HG02642 (cell line): Measurements from ENCODE around the gene USP19.

Experiments used
- ATAC-seq: cut with Tn5 transposase; IDR thresholded peaks from one replicate; pipeline ENCODE4 v1.9.1; 2021; ENCODE audit warnings: mild to moderate bottlenecking; ENCODE audit not compliant: unreplicated experiment, poor library complexity

Gene USP19

DNA sequence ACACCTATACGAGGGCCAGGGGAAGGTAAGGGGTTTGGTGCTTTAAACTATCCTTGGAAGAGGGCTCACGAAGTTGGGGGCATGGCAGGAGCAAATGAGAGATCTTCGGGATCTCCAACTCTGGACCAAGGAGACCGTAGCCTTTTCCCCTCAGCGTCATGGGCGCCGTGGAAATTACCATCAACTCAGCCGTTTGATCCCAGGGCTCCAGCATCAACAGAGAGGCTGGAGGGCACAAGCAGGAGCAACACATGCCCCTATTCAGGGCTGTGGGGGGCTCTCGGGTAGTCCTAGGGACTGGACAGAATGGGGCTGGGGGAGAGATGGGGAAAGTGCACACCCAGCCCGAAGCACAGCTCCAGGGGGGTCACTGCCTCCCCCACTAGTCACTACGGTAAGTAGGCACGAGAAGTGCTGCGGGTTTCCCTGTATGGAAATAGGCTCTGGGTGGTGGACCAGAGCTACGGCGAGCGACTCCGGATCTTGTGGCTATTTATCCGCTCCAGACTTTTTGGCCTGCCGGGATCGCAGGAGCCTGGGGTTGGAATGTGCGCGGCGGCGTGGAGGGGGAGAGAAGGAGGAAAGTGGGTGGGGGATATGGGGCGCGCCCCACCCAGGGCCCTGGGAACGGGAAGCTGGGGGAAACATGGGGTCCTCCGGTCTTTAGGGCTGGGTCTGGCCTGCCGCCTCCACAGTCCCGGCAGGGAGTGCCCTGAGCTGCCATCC is 12.8 kb upstream of the USP19 start:
- no peak for ATAC-seq

DNA sequence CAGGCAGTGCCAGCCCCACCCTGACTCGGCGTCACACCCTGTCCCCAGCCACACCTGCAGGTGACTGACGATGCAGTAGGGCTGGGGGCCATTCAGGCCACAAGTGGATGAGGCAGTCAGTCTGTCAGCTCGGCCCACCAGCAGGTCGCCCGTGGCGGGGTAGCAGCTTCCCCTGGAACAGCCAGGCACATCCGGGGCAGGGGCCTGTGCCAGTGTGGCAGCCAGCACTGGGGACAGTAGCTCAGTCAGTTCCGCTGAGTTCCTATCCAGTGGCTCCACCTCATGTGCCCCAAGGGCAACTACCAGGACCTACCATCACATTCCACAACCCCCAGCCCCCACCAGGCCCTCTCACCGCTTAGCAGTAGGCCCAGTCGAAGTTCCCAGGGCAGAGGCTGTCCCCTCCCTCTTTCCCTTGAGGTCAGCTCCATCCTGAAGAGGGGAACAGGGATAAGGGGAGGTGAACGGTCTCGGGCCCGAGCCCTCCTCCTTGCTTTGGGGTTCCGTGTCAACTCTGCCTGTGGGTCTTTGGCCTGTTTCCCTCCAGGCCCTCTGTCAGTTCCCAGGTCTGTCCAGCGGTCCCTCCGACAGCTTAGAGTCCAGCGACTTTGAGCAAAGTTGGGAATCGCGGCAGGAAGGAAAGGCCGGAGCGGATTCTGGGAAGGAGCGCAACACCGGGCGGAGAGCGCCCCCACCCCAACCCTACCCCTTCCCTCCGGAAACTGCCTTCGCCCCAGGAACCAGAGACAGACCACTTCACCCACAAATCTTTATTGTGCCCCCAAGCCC is 12.0 kb upstream of the USP19 start, which contains the start of gene LAMB2:
Gene LAMB2, minus strand, starts transcription at position 614 of the 789 bp plus-strand sequence. Its CDS starts 183 bp downstream, at position 431.
- no peak for ATAC-seq

DNA sequence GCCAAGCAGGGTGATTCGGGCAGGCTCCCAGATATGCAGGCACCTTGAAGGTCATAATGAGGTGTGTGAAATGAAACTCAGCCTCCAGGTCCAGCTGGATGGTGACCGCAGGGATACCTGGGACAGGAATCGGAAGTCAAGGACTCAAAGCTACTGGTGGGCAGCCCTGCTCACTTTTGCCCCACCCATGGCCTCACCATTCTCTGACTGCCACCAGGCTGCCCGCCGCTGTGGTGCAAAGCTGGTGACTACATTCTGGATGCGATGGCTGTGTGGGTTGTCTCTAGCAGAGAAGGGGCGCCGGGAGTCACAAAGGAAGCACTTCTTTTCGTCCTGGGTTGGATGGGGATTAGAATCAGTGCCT is 11.4 kb upstream of the USP19 start:
- no peak for ATAC-seq

DNA sequence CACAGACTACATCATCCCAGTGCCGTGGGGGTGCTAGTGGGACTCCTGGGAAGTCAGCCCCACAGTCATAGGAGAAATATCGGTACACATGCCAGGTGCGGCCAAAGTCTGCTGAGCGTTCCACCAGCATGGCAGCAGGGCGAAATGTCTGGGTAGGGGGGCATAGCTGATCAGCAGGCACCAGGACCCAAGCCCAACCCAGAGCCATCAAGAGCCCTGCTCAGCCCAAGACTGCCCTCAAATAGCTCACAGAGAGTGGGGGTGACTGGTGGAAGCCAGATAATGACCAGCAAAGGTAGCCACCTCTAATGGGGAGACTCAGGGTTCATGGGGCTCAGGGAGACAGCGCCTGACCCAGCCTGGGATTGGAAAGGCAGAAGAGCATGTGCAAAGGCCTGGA is 11.0 kb upstream of the USP19 start:
- no peak for ATAC-seq

DNA sequence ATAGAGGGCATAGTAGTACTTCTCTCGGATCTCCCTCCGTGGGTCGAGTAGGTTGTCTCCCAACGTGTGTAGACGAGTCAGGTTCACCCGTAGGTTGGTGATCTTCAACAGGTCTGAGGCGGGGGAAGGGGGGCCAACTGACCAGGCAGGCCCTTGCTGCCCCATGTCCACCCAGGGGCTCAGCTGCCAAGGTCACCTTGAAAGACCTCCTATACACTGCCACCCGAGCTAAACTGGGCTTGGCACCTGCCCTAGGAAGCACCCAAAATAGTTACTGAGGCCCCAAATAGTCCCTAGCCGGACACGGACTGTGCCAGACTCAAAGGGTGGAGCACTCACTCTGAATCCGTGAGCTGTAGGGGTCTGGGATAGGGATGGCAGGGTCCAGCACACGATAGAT is 10.4 kb upstream of the USP19 start:
- no peak for ATAC-seq

DNA sequence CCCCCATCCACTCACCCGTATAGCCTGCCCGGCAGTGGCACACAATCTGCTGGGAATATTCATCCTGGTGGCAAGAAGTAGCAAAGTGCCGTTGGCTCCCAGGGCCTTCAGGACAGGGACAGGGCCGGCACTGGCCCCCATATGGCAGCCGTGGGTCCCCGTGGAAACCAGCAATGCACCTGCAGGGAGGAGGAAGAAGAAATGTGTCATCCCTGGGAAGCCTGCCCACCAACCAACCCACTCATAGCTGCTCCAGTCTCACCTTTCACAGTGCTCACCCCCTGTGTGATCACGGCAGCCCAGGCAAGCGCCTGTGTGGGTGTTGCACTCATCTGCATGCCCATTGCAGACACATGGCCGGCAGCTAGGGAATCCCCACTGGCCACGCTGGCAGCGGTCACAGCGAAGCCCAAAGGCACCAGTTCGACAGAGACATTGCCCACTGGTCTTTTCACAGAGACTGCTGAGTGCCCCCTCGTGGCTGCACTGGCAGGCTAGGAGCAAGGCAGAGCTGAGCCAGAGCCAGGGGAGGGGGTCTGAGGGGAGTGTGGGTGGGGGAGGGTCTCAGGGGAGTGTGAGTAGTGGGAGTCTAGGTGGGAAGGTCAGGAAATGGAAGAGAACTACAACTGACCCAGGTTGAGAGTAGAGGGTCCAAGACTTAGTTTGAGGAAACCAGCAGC is 4.5 kb upstream of the USP19 start:
- ATAC-seq, result no peak

DNA sequence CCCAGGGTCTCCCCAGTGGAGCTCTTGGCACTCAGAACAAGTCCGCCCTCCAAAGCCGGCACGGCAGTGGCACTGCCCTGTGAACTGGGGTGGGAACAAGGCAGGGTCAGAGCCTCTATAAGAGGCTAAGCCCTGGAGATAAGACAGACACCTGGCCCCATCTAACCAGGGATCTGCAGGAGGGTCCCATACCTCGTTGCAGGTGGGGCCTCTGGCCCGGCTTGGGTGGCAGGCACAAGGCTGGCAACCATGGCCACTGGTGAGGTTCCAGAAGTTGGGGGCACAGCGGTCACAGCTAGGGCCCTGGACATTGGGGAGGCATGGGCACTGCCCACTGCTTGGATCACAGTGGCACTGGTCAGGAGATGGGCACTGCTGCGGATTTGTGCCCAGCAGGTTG is 3.6 kb upstream of the USP19 start:
- no peak for ATAC-seq

DNA sequence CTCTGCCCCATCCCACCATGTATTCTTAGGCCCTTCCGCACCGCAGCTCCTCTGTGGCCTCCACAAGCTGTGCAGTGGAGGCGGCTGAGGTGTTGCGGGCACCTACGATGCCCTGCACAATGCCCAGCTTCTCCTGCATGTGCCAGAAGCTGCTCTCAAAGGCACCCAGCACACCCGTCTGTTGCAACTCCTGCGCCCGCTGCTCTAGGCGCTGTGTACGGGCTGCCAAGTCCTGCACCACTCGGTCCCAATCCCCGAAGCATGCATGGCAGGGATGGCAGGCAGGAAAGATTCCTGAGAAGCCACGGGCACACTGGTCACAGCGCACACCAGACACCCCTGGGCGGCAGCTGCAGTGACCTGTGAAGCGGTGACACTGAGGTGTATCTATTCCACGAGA is 3.1 kb upstream of the USP19 start:
- ATAC-seq, result no peak

DNA sequence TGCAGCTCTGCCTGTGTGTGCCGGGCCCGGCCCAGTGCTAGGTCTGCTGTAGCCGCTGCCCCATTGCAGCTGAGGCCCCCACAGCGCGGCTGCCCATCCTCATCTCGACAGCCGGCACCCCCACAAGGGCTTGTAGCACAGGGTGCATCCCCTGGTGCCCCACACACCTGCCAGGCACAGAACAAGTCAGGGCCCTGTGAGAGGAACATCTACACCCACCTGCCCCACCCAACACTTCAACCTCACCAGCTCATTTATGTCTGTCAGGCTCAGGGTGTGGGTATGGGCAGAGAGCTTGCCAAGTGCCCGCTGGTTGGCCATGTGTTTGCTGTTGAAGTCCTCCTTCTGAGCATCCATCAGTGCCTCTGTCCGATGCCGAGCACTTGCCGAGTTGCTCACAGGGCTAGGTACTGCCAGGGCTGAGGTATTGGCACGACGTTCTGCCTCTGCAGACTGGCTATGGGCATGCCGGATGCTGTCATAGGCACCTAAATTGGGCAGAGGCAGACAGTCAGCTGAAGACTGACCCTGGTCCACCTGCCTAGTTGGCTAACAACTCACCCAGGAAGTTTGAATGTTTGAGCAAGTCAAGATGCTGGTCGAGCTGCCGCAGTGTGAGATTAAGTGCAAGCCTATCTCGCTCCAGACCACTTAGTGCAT is 2.4 kb upstream of the USP19 start:
- no peak for ATAC-seq

DNA sequence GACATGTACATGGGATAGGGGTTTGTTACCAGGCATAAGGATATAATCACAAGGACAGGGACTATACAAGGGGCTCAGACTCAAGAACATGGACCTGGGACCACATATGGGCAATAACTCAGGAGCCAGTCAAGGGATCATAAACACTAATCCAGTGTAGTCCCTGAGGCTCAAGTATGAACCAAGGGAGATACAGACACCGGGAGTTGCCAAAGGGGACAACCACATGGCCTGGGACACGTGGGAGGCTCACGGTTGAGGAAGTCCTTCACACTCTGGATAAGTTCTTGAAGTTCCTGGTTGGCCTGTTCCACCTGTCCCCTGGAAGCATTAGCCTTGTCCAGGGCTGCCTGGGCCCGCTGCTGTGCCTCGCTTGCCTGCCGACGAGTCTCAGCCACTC is 1.8 kb upstream of the USP19 start:
- ATAC-seq, result no peak

DNA sequence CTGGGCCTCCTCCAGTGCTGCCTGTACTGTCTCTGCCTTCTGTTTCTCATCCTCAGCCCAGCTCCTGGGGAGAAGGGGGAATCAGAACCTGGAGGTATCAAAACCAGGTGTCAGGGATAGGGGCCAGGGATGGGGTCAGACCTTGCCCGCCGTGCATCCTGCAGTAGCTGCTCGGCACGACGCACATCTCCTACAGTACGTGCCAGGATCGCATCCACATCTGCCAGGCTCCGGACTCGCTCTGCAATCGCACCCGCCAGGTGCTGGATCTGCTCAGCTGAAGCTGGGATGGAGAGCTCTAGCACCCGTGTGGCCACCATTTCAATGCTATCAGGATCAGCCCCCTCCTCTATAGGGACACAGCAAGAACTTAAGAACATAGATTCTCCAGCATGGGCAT is 1.4 kb upstream of the USP19 start:
- ATAC-seq, result no peak

DNA sequence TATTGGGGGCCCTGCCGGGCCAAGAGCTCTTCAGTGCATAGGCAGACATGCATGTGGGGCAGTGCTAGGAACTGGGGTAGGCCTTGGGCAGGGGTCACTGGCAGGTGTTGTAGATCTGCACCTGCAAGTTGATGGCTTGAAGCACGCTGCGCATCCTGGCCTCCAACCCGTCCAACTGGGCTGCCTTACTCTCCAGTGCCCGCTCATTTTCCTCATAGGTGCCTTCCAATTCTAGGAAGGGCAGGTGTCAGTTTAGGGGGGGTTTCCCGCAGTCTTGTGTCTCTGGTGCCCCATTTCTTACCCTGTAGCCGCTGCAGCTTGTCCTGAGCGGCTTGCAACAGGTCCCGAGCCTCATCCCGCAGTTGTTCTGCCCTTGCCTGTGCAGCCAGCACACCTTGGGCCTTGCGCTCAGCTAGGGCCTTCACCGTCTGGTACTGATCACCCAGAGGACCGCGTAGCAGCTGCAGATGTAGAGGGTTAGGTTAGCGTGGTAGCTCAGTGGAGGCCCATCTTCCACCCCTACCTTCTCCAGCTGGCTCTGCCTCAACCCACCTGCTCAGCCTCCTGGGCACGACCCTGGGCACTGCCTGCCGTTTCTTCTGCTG is 611 bp upstream of the USP19 start:
- ATAC-seq, result no peak

DNA sequence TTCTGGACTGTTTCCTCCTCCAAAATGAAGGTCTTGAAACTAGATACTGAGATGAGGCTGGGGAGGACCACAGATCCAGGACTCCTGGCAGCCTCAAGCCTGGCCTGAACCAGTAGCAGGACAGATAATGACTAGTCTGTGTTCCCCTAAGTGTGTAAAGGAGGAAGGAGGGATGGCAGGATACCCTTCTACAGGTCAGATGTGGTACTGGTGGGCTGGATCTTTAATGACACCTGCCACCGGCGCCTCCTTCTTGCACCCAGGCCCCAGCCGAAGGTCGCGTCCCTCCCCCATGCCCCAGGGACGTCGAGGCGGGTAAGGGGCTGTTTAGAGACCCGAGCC is 556 bp downstream of the USP19 start:
- ATAC-seq, result no peak

DNA sequence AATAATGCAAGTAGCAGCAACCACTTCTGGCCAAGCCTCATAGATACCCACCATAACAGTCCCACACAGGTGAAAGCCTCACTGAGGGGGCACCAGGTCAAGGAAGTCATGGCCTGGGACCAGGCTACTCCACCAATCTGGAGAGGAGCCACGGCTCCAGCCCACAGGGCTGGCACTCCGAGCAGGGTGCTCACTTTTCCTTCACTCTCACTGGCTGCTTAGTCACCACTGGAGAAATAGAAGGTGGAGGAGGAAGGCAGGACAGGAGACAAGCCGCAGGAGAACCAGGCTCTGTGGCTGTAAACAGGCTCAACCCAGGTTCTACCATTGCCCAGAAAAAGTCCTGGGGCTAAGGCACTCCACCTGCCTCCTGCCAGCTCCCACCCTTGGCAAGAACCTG is 1.2 kb downstream of the USP19 start:
- no peak for ATAC-seq

DNA sequence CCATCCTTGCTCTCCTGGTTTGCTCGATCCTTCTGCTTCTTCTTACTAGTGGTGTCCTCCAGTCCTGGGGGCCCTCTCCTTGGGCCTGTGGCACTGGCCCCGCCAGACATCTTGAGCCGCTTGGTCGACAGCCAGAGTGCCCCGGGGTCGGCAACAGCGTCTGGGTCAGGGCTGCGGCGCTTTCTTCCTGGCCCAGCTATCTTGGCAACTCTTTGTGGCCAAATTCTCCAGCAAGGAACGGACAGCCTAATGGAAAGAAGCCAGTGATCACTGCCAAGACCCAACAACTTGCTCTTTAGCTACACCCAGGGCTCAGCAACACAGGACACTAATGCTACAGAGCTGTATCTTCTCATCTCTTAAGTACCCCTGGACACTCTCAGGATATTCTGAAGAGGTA is 1.6 kb downstream of the USP19 start:
- no peak for ATAC-seq

DNA sequence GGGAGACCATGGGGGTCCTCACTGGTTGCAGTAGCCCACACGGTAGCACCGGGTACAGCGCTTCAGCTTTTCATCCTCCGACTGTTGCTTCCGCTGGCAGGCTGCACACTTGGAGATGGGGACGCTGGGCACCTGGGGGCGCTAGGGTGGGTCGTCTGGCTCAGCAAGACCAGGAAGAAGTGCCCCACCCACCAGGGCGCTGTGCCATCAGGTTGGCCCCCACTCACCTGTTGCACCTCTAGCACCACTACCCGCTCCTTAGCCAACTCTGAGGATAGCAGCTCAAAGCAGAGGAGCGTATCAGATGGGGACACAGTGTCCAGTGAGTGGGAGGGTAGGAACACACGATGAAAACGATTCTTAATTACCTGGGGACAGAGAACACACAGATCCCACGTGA is 8.4 kb downstream of the USP19 start:
- no peak for ATAC-seq

DNA sequence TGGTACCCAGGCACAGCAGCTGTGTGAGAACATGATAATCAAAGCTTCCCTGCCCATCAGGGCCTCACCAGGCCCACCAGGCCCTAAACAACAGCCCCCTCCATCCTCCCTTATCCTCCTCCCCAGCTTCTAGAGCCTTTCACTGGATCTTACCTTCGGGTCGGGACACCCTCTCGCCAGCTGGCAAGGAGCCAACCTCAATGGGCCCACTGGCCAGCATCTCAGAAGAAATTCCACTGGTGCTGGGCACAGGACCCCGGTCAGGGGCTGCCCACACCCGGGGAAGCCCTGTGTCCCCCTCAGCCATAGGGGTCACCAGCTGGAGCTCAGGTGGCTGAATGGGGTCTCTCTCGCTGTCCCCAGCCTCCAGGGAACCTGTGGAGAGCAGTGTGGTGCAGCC is 9.3 kb downstream of the USP19 start:
- ATAC-seq, result no peak

DNA sequence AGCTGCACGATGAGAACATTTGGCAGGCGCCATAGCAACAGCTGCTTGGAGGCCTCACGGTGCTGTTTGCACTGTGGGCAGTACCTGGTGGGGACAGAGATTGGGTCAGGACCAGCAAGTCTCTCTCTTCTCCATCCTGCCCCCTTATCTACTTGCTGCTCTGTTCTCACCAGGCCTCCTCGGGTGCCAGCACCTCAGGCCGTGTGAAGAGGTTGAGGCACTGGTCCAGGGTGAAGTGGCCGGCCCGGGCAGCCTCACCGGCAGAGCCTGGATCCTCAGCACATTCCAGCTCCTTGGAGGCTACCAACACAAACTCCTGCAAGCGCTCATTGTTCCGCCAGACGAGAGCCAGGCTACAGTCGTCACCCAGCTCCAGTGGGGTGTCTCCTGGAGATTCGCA is 9.8 kb downstream of the USP19 start:
- ATAC-seq, result no peak

DNA sequence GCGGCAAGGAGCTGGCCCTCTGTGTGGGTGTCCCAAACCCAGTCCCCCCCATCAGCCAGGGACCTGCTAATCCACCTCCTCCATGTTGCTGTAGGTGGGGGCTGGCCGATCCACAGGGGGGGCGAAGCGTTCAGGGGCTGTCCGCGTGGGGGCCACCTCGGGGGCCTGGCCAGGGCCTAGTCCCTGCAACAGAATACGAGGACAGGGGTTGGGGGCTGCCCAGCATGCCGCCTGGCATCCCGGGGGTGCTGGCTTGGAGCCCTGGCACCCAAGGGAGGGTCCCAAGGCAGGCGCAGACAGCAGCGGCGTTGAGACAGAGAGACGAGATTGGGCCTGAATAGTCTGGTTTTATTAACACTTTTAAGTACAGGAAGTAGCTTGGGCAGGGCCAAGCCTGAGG is 12.3 kb downstream of the USP19 start:
- ATAC-seq, result no peak

DNA sequence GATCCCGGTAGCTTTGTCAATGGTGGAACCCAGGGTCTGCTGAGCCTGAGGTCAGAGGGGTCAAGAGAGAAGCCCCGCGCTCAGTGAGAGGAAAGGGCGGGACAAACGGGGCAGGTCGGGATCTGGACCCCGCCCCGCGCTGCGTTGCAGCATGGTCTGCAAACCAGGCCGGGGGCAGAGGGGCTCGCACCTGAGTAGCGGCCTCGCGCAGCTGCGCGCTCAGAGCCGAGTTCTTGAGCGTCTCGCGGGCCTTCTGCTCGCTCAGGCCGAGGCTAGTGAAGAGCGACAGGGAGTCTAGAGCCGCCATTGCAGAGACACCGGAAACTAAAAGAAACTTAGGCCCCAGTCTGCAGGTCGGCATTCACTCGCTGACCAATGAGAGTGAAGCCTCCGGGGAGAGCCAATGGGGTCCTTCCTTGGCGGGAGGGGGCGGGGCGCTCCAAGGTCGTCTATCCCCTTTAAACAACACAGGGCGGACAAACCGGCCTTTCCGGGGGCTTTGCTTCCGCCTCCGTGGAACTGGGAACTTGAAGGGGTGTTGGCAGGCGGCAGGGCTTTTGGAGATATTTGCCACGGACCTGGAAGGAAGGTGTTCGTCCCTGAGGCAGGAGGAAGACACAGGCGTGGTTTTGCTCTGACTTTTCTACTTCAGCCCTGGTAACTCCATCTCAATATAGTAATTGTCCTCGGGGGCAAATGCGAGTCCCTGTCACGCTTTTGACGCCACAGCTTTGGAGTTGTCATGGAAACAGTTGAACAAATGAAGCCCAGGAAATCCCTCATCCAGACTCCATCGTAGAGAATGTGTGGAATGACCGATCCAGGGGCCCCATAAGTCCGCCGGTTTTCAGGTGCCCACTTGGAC is 16.0 kb downstream of the USP19 start, which contains the start of gene QARS1:
Gene QARS1, minus strand, starts transcription at position 331 of the 865 bp plus-strand sequence. Its CDS starts 24 bp downstream, at position 307.
- ATAC-seq, result peak; percentile 83
